ENCODE measurements around the gene KLF9.
A peak's percentile ranks its signal among the peaks of the same experiment; 100 is the strongest.

Gene KLF9

DNA sequence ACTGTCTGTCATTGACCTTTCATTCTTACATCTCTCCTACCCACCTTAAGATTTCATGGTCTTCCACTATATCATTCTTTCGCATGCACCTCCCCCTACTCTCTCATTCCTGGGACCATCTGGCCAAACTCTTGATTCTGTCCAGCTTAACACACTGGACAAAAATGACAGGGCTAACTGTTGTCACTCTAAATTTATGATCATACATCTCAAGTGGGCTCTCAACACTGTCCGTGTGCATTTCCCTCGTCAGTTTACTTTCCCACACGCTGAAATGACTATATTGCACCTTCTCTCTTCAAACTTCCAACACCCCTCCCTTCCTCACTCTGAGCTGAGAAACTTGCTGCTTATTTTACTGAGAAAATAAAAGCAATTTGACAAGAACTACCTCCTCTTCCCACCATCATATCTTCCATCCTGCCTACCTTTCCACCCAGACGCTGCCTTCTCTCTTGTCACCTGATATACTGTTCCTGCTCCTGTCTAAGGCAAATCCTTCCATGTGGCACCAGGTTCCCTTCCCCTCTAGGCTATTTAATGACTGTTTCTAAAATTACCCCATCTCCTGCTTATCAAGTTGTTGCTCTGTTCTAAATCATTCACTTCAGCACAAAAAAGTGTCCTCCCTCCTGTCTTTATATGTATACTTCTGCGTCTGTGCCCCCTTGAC is 8.1 kb upstream of the KLF9 start:
- no peak for DNase-seq

DNA sequence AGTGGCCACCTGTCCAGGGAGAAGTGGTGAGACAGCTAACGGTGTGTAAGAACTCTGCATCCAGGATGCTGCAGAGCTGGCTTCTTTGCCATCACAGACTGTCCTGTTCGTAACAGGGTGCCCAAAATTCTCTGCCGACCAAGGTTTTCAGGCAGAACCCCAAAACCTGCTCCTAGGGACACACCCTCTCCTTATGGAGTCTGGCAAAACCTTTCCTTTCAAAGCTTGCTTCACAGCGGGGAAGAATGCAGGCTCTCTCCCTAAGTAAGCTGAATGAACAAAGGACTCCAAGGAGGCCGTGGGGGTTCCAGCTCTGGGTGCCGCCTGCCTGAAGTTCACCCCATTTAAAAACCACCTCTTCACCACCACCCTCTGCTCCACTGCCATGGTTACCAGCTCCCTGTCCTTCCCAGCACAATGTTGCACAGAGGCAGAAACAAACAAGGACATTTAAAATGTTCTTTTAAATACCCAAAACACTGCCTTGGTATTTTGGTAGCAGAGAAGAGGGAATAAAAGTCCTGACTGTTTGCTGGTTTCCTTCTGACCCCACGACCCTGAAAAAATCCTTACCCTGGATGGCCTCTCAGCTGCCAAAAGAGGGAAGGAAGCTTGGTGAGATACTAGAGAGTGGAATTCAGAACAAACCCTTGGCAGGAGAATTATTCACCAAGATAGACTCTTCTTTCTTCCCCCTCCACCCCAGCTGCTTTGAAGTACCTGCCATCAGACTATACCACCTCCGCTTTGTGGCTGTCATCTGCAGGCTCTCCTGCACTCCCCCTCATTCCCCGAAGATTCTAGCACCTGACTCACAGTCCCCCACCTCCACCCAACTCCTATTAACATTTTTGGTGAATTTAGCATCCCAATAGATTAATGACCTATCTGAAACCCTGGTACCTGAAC is 7.1 kb upstream of the KLF9 start:
- DNase-seq = peak in 45 of 58 donors; percentile 6 to 79 (median 51)

- DNase-seq = peak; percentile 38 to 97 (median 86)
These were observed 6.2 kb upstream of the KLF9 start for GRCh38 chr9:70420441-70421271.

GRCh38 chr9:70419556-70420440 is 5.3 kb upstream of the KLF9 start:
- DNase-seq = peak in 57 of 58 donors; percentile 54 to 97 (median 82)

DNA sequence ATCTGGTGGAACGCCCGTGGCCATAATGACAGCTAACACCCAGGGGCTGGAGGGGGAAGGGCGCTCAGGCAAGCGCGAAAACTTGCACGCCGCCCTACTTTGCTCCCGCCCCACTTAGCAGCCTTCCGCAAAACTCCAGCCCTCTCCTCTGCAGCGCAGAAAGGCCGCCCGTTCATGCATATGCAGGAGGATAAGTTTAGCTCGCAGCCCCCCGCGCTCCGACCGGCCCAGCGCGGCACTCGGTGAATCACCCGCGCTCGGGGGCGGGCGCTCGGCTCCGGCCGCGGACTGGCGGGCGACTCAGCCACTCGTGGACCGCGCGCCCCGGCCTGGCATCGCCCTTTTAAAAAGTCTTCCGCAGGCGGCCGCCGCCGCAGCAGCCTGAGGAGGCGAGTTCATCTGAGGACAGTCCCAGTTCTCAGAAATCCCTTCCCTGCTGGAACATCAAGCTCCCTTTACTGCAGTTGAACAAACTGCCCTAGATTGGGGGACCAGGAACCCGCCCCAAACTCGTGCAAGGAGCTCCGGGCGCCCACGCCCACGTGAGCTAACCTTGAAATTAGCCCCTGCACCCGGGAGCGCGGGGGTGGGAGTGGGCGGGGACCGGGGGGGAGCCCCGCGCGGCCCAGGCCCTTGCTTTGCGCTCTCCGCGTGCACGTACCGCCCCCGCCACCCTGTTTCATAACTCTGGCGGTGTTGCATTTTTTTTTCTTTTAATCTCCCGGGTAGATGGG is 4.5 kb upstream of the KLF9 start:
- peak; percentile 49 to 99 (median 90) for DNase-seq

GRCh38 chr9:70415476-70415875 is 1.0 kb upstream of the KLF9 start:
- no peak for DNase-seq

- no peak for DNase-seq
These were observed 584 bp upstream of the KLF9 start for GRCh38 chr9:70415041-70415440.

DNA sequence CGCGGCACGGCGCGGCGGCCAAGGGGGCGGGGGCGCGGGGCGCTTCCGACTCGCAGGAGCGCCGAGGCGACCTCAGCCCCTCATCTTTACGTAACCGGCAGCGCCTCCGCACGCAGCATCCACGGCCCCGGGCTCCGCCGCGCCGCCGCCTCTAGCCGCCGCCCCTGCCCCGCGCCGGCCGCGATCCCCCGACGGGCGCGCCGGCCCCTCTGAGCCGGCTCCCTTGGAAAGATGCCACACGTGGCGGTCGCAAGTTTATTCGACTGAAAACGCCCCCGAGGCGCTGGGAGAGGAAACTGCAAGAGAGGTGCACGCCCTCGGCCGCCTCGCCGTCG is 1.0 kb downstream of the KLF9 start:
- peak in 14 of 58 donors; percentile 43 to 83 (median 62) for DNase-seq

DNA sequence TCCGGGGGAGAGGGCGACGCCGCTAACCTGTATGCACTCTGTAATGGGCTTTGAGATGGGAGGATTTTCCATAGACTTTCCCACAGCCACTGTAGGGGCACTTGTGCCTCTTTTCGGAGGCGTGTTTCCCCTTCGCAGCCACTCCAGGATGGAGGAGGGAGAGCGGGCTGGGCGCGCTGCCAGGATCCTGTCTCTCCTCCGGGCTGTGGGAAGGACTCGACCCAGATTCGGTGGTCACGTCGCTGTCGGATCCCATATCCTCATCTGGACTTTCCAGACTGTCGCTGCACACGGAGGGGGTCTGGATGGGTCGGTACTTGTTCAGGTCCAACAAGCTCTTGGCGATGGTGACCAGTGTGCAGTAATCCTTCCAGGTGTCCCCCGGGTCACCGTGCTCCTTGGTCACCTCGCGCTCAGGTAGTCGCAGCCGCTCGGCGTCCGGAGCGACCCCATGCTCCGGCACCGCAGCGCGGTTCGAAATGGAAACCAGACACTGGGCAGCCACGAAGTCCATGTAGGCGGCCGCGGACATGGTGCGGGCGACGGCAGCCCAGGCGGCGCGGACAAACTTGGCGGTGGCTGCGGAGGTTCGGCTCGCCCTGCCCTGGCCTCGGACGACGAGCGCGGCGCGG is 1.5 kb downstream of the KLF9 start:
- DNase-seq = peak in 54 of 58 donors; percentile 23 to 84 (median 63)

DNA sequence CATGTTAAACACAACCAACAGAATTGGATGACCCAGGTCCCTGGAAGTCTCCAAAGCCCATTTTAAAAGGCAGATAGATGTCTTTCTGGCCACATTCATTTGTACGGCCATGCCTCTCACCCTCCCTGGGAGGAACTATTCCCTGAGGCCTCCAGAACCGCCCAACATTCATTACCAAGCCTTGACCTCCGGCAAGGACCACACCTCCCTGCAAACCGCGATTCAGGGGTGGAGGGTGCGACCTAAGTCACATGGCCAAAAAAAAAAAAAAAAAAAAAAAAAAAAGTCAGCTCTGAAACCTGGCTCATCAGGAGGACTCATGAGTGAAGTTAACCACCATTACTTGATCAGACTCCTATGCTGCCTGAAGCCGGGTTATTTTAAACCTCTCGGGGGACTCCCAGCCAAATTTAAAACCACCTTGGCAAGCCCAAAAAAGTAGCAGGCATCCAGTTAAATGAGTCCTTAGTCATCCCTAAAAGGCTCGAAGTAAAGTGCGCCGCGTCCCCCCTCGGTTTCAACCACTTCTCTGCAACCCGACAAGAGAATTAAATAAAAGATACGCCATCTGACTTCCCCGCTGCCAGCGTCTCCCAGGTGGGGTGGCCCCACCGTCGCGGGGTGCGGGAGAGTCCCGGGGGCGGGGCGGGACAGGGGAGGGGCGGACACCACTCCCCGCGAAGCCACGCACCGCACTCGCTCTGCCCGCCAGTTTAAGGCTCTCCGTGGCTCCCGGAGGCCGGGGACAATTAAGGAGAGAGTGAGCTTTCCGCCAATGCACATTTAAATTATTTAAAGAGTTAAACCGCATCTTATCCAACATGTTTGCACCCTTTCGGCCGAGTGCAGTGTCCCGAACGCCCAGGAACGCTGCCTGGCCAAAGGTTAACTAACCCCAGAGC is 2.3 kb downstream of the KLF9 start:
- DNase-seq = peak in 35 of 58 donors; percentile 16 to 73 (median 46)

GRCh38 chr9:70411121-70411929 is 3.1 kb downstream of the KLF9 start:
- peak in 45 of 58 donors; percentile 15 to 72 (median 36) for DNase-seq

DNA sequence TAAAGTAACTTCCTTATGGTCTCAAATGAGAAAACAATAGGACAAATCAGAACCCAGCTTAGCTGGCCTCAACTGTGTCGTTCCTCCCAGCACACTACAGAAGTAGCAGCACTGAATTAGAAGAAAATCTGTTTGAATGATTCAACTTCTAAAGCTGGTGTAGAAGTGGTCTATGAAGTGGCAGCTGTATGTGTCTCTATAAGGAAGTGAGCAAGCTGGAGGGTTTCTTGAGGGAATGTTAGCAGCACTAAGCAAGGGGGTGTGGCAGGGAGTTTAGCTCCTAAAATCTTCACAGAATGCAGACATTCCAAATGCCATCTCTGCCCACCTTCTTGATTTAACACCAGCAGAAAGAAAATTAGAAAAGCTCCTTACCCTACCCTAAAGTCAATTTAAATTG is 4.1 kb downstream of the KLF9 start:
- peak in 1 of 58 donors; percentile 5 for DNase-seq

GRCh38 chr9:70409800-70410199 is 4.7 kb downstream of the KLF9 start:
- no peak for DNase-seq

DNA sequence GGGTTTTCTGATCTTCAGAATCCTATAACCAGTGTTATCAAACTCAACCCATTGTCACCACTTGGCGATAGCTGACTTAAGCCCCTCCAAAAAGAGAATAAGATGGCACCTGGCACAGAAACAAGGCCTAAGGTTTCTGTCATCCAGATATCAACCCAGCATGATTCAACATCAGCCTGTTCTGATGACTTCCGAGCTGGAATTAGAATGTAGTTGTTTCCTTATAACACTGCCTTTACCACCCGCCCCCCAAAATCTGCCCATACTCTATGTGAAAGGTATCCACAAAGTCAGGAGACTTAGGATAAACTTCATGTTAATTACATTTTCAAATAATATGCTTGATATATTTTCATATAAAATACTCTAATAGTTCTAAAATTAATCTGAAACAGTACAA is 5.2 kb downstream of the KLF9 start:
- no peak for DNase-seq

GRCh38 chr9:70408393-70409040 is 5.9 kb downstream of the KLF9 start:
- no peak for DNase-seq

GRCh38 chr9:70407081-70407503 is 7.4 kb downstream of the KLF9 start:
- no peak for DNase-seq

DNA sequence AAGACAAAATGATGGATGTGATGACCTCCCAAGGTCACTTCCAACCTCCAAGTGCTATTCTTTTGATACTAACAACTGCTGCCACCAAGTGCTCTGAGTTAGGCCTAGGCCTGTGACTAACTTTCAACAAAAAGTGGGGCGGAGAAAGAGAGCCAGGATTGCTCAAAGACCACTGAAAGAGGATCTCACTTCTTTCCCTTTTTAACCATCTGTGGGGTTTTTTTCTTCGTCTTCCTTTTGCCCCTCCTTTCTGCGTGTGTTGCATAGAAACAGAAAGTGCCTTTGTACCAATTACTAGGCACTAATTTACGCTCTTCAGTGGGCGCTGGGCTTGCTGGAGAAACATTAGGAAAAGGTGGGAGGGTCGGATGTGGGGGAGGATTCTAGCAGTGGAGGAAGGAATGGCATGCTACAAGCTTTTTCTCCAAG is 8.0 kb downstream of the KLF9 start:
- peak in 20 of 58 donors; percentile 5 to 56 (median 21) for DNase-seq
